HCT116 (cell line): Measurements from ENCODE around the gene FMN2.

ENCODE experiments used
- CTCF ChIP-seq, 3 experiments: fragments of 200-600 bp in 1 of 3; sonication (generic) in 1 of 3; IDR thresholded peaks in 2 of 3; conservative IDR thresholded peaks in 1 of 3; 2 replicates each; pipeline ENCODE4 v1.5.1; 2012 to 2017; ENCODE audit warnings: low read depth in 2 of 3, low read length in 2 of 3, antibody characterized with exemption in 1 of 3, borderline replicate concordance in 1 of 3, control low read depth in 1 of 3, mild to moderate bottlenecking in 1 of 3, mixed read lengths in 1 of 3, mixed run types in 1 of 3, moderate library complexity in 1 of 3; ENCODE audit not compliant: insufficient read depth in 1 of 3
- EZH2 ChIP-seq: fragments of 200-600 bp; sonication (generic); IDR thresholded peaks from 2 replicates; pipeline ENCODE4 v1.6.1; 2017; ENCODE audit warnings: antibody characterized with exemption, mixed run types
- EZH2phosphoT487 ChIP-seq: fragments of 200-600 bp; IDR thresholded peaks from 2 replicates; pipeline ENCODE4 v1.6.1; 2018; ENCODE audit warnings: antibody characterized with exemption, borderline replicate concordance
- POLR2A ChIP-seq: IDR thresholded peaks from 2 replicates; pipeline ENCODE4 v1.7.0; 2011; ENCODE audit warnings: borderline replicate concordance; ENCODE audit not compliant: insufficient read depth, insufficient read length; ENCODE audit errors: extremely low read depth
- RAD21 ChIP-seq: IDR thresholded peaks from 2 replicates; pipeline ENCODE4 v1.6.1; 2012; ENCODE audit warnings: low read depth, mild to moderate bottlenecking
- REST ChIP-seq: IDR thresholded peaks from 2 replicates; pipeline ENCODE4 v1.6.1; 2012; ENCODE audit warnings: low read depth
- SIN3A ChIP-seq: IDR thresholded peaks from 2 replicates; pipeline ENCODE4 v1.6.1; 2012; ENCODE audit warnings: low read depth
- TF ChIP-seq, protein P1 (sequence below): IDR thresholded peaks from 2 replicates; pipeline ENCODE4 v1.6.1; 2012

GRCh38 chr1:240055936-240056335 is 35.7 kb upstream of the FMN2 start:
- TF ChIP-seq CTCF (IDR thresholded peaks at IDR 0.05 in 2 of 3, conservative IDR thresholded peaks at IDR 0.05 in 1 of 3; ENCODE audit: borderline replicate concordance in 1 of 3, insufficient read depth in 1 of 3, low read depth in 2 of 3, low read length in 2 of 3) (no peak), POLR2A (no peak), RAD21 (no peak), EZH2phosphoT487 (no peak), SIN3A (no peak), EZH2 (no peak), REST (no peak)
- TF ChIP-seq, protein P1, sequence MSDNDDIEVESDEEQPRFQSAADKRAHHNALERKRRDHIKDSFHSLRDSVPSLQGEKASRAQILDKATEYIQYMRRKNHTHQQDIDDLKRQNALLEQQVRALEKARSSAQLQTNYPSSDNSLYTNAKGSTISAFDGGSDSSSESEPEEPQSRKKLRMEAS = no peak
